Measurements from ENCODE around the gene C1QA.

C1QA gene, protein sequence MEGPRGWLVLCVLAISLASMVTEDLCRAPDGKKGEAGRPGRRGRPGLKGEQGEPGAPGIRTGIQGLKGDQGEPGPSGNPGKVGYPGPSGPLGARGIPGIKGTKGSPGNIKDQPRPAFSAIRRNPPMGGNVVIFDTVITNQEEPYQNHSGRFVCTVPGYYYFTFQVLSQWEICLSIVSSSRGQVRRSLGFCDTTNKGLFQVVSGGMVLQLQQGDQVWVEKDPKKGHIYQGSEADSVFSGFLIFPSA

DNA sequence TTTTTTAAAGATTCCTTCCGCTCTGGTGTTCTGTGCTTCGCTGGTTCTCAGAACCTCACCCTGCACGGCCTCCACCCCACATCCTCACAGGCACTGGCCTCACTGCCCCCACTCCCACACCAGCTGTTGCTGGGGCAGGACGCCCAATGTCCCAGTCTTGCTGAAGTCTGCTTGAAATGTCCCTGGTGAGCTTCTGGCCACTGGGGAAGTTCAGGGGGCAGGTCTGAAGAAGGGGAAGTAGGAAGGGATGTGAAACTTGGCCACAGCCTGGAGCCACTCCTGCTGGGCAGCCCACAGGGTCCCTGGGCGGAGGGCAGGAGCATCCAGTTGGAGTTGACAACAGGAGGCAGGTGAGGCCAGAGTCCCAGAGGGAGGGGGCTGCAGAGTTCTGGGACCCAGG lies at the start of gene C1QA:
Gene C1QA, plus strand, starts transcription at position 276 of the 400 bp plus-strand sequence. CDS start 989 bp downstream, outside the sequence.
- no peak for DNase-seq

DNA sequence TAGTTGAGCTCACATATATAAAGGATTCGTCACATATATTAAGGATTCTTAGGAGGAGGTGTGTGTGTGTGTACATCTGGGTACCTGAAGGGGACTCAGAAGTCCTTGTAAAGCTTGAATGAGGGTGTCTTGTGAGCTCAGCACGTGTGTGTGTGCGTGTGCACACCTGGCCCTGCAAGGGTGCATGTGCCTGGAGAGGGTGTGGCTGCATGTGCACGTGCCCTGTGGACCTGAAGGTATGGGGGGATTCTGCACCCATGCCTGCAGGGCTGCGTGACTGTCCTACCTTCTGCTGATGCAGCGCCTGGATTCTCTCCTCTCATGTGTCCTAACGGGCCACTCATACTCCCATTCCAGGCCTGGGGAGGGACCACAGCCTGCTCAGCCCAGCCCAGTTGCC lies 49.2 kb upstream of the C1QA start:
- DNase-seq: no peak

DNA sequence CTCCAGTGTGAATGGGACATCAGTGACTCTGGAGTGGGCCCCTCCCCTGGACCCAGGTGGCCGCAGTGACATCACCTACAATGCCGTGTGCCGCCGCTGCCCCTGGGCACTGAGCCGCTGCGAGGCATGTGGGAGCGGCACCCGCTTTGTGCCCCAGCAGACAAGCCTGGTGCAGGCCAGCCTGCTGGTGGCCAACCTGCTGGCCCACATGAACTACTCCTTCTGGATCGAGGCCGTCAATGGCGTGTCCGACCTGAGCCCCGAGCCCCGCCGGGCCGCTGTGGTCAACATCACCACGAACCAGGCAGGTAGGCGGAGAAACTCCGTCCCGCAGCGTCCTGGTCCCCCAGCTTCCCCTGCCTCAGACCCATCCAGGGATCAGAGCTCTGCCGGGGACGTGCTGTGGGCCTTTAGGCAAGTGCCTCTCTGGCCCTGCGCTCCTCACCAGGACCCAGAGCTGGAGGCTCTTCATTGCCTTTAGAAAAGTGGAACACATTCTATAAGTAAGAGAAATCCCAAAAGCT lies 47.5 kb upstream of the C1QA start:
- DNase-seq: no peak

DNA sequence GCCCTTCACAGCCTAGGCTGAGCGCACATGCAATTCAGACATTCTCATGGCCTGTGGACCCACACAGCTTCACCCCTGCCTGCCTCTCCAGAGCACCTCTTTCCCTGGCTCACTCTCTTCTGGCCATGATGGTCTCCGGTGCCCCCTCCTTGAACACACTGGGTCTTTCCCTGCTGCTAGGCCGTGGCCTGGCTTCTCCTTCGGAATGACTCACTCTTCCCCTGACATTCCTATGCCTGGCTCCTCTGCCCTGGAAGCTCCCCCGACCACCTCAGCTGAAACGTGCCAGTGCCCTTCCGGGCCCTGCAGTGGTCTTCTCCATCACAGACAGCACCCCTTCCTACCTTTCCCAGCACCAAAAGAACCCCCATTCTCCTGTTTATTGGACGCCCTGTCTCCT lies 44.9 kb upstream of the C1QA start:
- DNase-seq: no peak

DNA sequence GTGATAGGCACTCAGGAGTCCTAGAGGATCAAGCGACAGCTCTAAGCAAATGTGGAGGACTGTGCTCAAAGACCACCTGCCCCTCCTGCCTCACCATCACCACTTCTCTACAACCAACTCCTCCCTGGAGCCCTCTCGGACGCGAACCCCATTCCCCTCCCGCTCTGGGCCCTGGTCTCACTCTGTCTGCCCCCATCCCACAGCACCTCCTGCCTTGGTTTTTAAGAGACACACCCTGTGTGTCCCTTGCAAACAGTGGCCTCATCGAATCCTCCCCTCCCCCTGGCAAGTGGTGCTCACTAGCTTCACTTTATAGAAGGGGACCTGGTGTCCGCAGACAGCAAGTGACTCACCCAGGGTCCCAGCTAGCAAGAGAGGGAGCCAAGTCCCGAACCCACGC lies 44.4 kb upstream of the C1QA start:
- no peak for DNase-seq

DNA sequence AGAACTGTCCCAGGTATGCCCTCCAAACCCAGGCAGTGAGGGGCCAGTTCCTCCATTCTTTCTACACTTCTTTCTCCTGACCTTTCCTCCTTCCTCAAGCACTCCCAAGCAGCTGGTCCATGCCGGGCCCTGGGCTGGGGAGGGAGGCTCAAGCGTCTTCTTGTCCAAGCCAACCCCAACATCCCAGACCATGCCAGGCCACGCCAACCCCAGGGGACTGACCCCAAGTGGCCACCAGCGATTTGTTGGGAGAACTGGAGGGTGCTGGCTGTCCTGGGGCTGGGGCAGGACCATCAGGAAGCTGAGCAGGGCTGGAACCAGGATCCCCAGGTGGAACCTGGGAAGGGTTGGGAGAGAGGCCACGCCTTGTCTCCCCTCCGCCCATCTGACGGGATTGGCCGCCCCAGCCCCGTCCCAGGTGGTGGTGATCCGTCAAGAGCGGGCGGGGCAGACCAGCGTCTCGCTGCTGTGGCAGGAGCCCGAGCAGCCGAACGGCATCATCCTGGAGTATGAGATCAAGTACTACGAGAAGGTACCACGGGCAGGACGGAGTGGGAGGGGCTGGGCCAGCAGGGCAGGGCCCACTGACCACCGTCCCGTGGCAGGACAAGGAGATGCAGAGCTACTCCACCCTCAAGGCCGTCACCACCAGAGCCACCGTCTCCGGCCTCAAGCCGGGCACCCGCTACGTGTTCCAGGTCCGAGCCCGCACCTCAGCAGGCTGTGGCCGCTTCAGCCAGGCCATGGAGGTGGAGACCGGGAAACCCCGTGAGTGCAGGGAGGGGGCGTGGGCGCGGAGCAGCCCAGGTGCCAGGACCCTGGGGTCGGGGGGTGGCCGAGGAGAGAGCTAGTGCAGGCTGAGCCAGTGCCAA lies 43.3 kb upstream of the C1QA start:
- DNase-seq: peak; percentile 34

DNA sequence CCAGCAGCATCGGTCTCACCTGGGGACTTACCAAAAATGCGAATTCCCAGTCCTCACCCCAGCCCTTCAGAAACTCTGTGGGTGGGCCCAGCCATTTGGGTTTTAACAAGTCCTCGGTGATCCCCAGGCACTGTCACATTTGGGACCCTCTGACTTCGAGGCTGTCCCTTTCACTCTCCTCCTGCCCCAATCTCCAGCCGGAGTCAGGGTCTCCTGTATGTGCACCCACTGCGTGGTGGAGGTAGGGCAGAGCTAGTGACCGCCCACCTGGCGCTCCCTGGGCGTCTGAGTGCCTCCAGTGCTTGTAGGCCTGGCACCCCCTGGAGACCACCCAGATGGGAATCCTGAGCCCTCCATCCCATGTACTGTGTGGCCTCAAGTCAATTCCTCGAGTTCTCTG lies 42.0 kb upstream of the C1QA start:
- no peak for DNase-seq

DNA sequence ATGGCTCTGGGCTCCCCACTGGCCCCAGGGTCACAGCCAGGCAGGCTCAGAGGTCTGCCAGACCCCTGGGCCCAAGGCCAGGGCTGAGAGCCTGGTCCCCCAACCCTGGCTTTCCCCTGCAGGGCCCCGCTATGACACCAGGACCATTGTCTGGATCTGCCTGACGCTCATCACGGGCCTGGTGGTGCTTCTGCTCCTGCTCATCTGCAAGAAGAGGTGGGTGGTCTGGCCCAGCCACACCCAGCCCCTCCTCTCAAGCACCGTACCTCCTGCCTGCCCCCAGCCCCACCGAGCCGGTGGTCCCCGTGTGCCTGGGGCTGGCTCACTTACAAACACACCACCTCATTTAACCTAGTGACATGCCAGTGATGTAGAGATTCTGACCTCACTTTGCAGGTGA lies 41.3 kb upstream of the C1QA start:
- no peak for DNase-seq

DNA sequence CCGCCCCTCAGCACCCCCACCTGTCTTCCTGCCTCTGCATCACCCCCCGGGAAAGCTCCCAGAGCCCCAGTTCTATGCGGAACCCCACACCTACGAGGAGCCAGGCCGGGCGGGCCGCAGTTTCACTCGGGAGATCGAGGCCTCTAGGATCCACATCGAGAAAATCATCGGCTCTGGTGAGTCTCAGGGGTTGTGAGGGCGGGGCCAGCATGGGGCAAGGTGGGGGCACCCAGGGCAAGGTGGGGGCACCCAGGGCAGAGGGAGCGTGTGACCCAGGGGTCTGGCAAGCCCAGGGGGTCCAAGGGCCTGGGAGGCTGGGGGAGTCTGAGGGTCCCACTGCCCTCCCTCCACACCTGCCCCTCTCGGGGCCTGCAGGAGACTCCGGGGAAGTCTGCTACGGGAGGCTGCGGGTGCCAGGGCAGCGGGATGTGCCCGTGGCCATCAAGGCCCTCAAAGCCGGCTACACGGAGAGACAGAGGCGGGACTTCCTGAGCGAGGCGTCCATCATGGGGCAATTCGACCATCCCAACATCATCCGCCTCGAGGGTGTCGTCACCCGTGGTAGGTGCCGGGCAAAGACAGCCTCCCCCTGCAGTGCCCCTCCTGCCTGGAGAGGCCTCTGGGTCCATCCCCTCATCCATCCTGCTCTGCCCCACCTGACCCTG lies 39.0 kb upstream of the C1QA start:
- no peak for DNase-seq

DNA sequence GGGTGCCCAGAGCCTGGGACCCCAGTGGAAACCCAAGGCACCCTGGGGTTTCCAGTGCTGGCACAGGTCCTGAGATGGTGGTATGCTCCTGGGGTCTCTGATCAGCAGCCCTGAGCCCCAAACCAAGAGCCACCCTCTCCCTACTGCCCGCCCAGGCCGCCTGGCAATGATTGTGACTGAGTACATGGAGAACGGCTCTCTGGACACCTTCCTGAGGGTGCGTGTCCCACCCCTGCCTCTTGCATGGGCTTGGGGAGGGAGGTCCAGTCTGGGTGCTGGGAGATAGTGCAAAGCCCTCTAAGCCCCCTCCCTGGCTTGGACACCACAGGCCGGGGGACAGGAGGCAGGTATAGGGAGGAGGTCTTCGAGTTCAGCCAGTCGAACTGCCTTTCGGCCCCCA lies 38.4 kb upstream of the C1QA start:
- DNase-seq: no peak

DNA sequence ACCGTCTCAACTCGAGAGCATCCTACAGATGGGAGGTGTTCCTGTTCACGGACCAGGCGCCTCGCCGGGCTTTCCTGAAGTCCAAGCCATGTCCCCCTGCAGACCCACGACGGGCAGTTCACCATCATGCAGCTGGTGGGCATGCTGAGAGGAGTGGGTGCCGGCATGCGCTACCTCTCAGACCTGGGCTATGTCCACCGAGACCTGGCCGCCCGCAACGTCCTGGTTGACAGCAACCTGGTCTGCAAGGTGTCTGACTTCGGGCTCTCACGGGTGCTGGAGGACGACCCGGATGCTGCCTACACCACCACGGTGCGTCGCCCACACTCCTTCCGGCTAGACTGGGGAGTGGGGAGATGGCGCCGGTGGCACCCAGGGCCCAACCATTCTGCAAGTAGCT lies 37.7 kb upstream of the C1QA start:
- no peak for DNase-seq

DNA sequence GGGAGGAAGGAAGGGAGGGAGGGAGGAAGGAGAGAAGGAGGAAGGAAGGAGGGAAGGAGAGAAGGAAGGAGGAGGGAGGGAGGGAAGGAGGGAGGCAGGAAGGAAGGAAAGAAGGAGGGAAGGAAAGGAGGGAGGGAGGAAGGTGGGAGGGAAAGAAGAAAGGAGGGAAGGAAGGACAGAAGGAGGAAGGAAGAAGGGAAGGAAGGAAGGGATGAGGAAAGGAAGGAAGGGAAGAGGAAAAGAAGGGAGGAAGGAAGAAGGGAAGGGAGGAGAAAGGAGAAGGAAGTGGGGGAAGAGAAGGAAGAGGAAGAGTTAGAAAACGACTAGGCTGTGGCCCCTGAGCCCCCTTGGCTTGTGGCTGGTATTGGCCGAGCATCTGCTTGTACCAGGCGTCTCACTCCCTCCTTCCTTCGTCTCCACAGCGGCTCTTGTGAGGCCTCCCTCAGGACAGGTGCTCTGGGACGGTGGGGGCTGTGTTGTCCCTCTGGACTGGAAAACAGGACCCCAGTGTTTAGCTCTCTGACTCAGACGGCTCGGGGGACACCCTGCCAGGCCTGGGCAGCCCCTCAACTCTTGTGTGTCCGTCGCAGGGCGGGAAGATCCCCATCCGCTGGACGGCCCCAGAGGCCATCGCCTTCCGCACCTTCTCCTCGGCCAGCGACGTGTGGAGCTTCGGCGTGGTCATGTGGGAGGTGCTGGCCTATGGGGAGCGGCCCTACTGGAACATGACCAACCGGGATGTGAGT lies 36.2 kb upstream of the C1QA start:
- DNase-seq: no peak

DNA sequence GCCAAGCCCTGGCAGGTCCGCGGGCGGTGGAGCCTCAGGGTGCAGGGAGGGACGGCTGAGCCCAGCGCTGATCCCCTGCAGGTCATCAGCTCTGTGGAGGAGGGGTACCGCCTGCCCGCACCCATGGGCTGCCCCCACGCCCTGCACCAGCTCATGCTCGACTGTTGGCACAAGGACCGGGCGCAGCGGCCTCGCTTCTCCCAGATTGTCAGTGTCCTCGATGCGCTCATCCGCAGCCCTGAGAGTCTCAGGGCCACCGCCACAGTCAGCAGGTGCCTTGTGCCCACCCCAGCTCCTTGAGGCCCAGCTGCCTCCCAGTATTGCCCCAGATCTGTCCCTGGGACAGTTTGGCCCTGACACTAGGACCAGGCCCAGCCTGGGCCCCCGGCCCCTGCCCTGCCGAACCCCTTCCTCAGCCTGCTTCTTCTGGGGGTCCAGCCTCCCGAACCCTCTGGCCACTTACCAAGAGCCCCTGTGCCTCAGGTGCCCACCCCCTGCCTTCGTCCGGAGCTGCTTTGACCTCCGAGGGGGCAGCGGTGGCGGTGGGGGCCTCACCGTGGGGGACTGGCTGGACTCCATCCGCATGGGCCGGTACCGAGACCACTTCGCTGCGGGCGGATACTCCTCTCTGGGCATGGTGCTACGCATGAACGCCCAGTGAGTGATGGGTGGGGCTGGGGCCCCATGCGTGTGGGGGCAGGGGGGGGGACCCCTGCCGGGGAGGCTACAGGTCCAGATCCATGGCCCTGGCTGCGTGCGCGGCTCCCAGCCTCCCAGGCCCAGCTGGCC lies 35.4 kb upstream of the C1QA start:
- DNase-seq: no peak

DNA sequence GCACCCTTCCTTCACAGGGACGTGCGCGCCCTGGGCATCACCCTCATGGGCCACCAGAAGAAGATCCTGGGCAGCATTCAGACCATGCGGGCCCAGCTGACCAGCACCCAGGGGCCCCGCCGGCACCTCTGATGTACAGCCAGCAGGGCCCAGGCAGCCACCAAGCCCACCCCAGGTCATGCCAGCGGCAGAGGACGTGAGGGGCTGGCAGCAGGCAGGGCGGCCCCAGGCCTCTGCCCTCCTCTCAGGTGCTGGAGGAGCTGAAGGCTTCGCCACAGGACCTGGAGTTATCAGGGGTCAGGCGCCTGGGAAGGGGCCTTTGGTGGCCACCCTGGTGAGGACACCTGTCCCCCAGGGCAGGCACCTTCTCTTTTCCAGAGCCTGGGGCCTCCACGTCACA lies 34.8 kb upstream of the C1QA start:
- no peak for DNase-seq

DNA sequence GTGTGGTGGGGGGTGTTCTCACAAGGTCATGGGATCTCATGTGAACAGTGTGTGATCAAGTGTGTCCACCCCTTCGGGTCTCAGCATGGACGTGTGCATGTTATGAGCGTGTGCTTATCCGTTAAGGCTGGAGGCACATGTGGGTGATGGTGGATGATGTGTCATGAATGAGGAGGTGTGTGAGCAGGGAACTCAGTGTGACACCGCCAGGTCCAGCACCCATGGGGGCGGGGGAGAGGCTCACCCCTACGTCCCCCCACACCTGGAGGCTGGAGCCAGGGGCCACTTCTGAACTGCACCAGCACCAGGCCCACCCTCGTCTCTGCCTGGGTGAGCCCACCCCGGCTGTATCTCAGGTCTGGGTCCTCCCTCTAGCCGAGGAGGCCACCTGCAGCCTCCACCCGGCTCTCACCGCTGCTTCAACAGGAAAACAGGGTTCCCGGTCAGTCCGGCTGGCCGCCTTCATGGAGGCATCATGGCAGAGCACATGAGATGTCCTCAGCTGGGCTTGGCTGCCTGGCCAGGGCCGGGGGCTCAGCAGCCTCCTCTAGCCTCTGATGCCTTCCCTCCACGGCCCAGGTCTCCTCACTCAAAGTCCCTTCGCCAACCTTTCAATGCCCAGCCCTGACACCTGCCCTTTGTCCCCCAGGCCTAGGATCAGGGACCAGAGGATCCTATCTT lies 34.2 kb upstream of the C1QA start:
- no peak for DNase-seq

DNA sequence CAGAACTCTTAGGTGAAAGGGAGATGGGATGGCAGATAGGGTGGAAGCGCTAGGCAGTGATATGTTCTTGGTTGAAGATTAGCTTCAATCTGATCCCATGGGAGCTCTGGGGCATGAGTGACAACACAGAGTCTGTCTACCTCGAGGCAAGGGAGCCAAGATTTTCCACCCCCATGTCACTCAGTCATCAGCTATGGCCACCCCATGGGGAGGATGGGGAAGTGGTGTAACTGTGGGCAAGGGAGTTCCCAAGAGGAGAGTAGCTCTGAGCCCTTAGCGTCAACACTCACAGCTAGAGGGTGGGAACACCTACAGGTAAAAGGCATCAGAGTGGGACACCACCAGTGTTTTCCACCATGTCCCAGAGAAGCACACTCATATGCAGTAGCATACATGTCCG lies 30.3 kb upstream of the C1QA start:
- DNase-seq: no peak

DNA sequence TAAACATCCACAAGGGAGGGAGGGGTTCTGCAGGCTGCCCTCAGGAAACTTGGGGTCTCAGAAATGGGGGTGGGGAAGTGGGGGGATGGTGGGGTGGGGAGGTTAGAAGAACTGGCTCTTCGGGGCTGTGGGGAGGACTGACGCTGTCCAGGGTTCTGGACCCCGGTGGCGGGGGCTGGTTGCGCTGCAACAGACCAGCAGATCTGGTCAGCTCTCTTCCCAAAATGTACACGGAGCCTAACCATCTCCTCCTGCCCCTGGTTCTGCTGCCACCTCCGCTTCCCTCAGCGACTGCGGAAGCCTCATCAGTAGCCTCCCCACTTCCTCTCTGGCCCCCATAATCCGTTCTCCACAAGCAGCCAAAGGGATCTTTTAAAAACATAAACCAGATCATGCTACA lies 29.3 kb upstream of the C1QA start:
- no peak for DNase-seq

DNA sequence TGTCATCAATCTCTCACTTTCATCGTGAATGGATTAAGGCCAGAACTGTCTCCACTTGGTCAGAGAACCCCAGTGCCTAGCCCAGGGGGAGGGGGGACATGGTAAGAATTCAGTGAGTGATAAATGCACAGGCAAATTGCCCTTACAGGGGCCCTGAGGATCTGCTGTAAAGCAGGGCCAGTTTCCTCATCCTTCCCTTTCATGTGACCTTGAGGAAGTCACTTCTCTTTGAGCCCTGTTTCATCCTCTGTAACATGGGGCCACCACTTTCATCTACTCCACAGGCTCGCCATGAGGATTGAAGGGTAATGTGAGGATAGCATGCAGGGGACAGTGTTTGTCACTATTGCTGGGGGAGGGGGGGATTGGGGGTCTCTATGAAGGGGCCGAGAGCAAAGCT lies 28.1 kb upstream of the C1QA start:
- no peak for DNase-seq

DNA sequence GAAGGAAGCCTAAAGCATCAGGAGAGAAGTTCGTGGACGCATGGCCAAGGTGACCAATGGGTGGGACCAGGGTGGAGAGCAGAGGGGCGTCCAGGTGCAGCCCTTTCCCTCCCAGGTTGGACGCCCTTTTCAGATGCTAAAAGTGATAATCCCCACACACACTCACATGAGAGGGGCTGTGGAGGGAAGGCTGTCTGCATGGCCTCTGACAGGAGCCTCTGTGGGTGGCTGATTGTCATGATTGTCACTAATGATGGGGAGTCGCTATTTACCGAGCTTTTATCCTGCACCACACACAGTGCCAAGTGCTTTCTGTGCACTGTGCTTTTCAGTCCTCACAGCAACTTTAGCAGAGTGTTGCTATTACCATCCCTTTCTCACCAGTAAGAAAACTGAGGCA lies 27.1 kb upstream of the C1QA start:
- DNase-seq: no peak

DNA sequence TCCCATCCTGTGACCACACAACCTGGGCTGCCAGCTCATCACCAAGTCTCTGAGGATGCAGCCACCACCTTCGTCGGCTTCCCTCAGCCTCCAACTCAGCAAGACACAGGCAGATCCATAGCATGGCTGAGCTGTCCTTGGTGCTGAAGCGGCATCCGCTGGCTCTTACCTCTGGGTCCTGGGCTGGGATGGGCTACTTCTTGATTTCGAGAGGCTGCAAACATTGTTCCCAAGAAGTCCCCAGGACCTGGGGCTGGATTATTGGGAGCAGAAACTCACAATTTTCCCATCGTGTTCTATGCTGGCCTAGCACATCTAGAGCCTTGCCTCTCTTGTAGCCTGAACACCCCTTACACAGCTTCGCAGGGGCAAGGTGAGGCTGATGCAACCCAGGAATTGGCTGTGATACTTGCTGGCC lies 24.9 kb upstream of the C1QA start:
- DNase-seq: no peak

Measured in NCI-H187 treated with DMSO at 0.1 percent for 48 hours (cell line).